SK-N-SH (cell line): ENCODE measurements around the gene B4GALT3. TPM values are rescaled to one million over a fixed set of nuclear protein-coding genes. Genes with fewer than 3 reads are reported as not detected.

ENCODE experiments used
- CTCF ChIA-PET: fragments of 300-600, 350-600 bp; formaldehyde crosslinking; extraction: SDS; loops from one replicate; lab custom pipeline; 2021; lab: Yijun Ruan, JAX
- POLR2A ChIA-PET: fragments of 350-600 bp; sonication (Branson Sonifier 250); formaldehyde crosslinking; extraction: SDS; loops from one replicate; lab custom pipeline; 2020; ENCODE audit warnings: antibody characterized with exemption, inconsistent platforms; lab: Yijun Ruan, JAX
- DNase-seq: peaks from one replicate; pipeline ENCODE4 v3.0.0; 2012
- H2AFZ ChIP-seq: fragments of 200-600 bp; sonication (generic); 2 replicates; pipeline ENCODE4 v1.8.1; 2016; ENCODE audit warnings: antibody characterized with exemption, mild to moderate bottlenecking, low read depth
- H3F3A ChIP-seq: fragments of 200-600 bp; sonication (generic); replicated peaks from 2 replicates; pipeline ENCODE3; 2016; ENCODE audit warnings: antibody characterized with exemption, mild to moderate bottlenecking; ENCODE audit not compliant: insufficient read depth
- H3K27ac ChIP-seq, 2 experiments: fragments of 200-500 bp in 1 of 2; fragments of 200-600 bp in 1 of 2; sonication (Bioruptor generic) in 1 of 2; sonication (generic), shearing (Covaris generic) in 1 of 2; 2 replicates each; pipeline versions ENCODE4 v1.5.1 to v1.6.1; 2014 to 2016; ENCODE audit warnings: low read depth in 2 of 2, inconsistent platforms in 1 of 2, low read length in 1 of 2, mild to moderate bottlenecking in 1 of 2, mixed read lengths in 1 of 2
- H3K27me3 ChIP-seq: fragments of 200-600 bp; sonication (generic), shearing (Covaris generic); 2 replicates; pipeline ENCODE4 v1.6.1; 2016; ENCODE audit warnings: mixed run types; ENCODE audit not compliant: insufficient read depth
- H3K36me3 ChIP-seq, 2 experiments: fragments of 200-500 bp in 1 of 2; fragments of 200-600 bp in 1 of 2; sonication (Bioruptor generic) in 1 of 2; sonication (generic) in 1 of 2; replicated peaks in 1 of 2; 2 replicates each; pipeline versions ENCODE3 to v1.5.1; 2014 to 2016; ENCODE audit warnings: low read length in 1 of 2, mild to moderate bottlenecking in 1 of 2; ENCODE audit not compliant: insufficient read depth in 2 of 2, control insufficient read depth in 1 of 2
- H3K4me1 ChIP-seq, 2 experiments: fragments of 200-500 bp in 1 of 2; fragments of 200-600 bp in 1 of 2; sonication (Bioruptor generic) in 1 of 2; sonication (generic), shearing (Covaris generic) in 1 of 2; 2 replicates each; pipeline versions ENCODE4 v1.5.1 to v1.6.1; 2014 to 2016; ENCODE audit warnings: low read depth in 1 of 2, low read length in 1 of 2, mixed run types in 1 of 2; ENCODE audit not compliant: insufficient read depth in 2 of 2, control insufficient read depth in 1 of 2
- H3K4me2 ChIP-seq: fragments of 200-600 bp; sonication (generic), shearing (Covaris generic); 2 replicates; pipeline ENCODE4 v1.6.1; 2017; ENCODE audit warnings: mixed run types
- H3K4me3 ChIP-seq, 2 experiments: fragments of 200-500 bp in 1 of 2; fragments of 200-600 bp in 1 of 2; sonication (Bioruptor generic) in 1 of 2; sonication (generic), shearing (Covaris generic) in 1 of 2; 2 replicates each; pipeline versions ENCODE4 v1.5.1 to v1.8.1; 2014 to 2016; ENCODE audit warnings: low read depth in 2 of 2, inconsistent platforms in 1 of 2, low read length in 1 of 2, mild to moderate bottlenecking in 1 of 2, mixed read lengths in 1 of 2, moderate library complexity in 1 of 2
- H3K79me2 ChIP-seq: fragments of 200-600 bp; sonication (generic); 2 replicates; pipeline ENCODE4 v1.8.1; 2017; ENCODE audit warnings: mild to moderate bottlenecking; ENCODE audit not compliant: insufficient read depth
- H3K9ac ChIP-seq: fragments of 200-600 bp; sonication (generic); 2 replicates; pipeline ENCODE4 v1.6.1; 2017; ENCODE audit warnings: mixed run types
- H3K9me2 ChIP-seq: fragments of 200-600 bp; sonication (generic); 2 replicates; pipeline ENCODE4 v1.6.1; 2017; ENCODE audit warnings: mixed run types
- H3K9me3 ChIP-seq: fragments of 200-600 bp; sonication (generic); 2 replicates; pipeline ENCODE4 v1.6.1; 2017; ENCODE audit warnings: mixed run types, mild to moderate bottlenecking, moderate library complexity
- H4K20me1 ChIP-seq: fragments of 200-600 bp; sonication (generic); 2 replicates; pipeline ENCODE4 v1.6.1; 2017; ENCODE audit warnings: mild to moderate bottlenecking, mixed run types; ENCODE audit not compliant: insufficient read depth
- CHD2 ChIP-seq: fragments of 150-350 bp; IDR thresholded peaks from 2 replicates; pipeline ENCODE4 v1.6.1; 2018; ENCODE audit warnings: low read length; ENCODE audit not compliant: partially characterized antibody
- CTCF ChIP-seq: fragments of 200-600 bp; sonication (generic); IDR thresholded peaks from 2 replicates; pipeline ENCODE4 v1.6.1; 2017; ENCODE audit warnings: antibody characterized with exemption, mild to moderate bottlenecking, moderate library complexity
- EP300 ChIP-seq, 2 experiments: IDR thresholded peaks; 2 replicates each; pipeline versions ENCODE4 v1.4.0 to v1.6.1; 2012; ENCODE audit warnings: borderline replicate concordance in 1 of 2, low read depth in 1 of 2, low read length in 1 of 2
- EZH2phosphoT487 ChIP-seq: fragments of 200-600 bp; sonication (generic); IDR thresholded peaks from 2 replicates; pipeline ENCODE4 v1.6.1; 2017; ENCODE audit warnings: low read depth, mixed run types, mild to moderate bottlenecking, antibody characterized with exemption, moderate library complexity, borderline replicate concordance
- FOSL2 ChIP-seq: IDR thresholded peaks from 2 replicates; pipeline ENCODE4 v1.4.0; 2012; ENCODE audit warnings: low read depth, mild to moderate bottlenecking, moderate library complexity, borderline replicate concordance
- FOXM1 ChIP-seq: IDR thresholded peaks from 2 replicates; pipeline ENCODE4 v1.4.0; 2012; ENCODE audit warnings: low read depth, mild to moderate bottlenecking
- GABPA ChIP-seq: IDR thresholded peaks from 2 replicates; pipeline ENCODE4 v1.4.0; 2012; ENCODE audit warnings: low read depth, mild to moderate bottlenecking
- GATA2 ChIP-seq: sonication (generic); formaldehyde crosslinking; IDR thresholded peaks from 2 replicates; pipeline ENCODE4 v1.5.0; 2020; ENCODE audit warnings: mild to moderate bottlenecking, missing genetic modification reagents
- MEF2A ChIP-seq: IDR thresholded peaks from 2 replicates; pipeline ENCODE4 v1.4.0; 2012; ENCODE audit warnings: low read depth, borderline replicate concordance
- MXI1 ChIP-seq: IDR thresholded peaks from 2 replicates; pipeline ENCODE4 v1.6.1; 2012; ENCODE audit warnings: mild to moderate bottlenecking, low read depth, low read length, improper control_type of control experiment
- NFIC ChIP-seq: IDR thresholded peaks from 2 replicates; pipeline ENCODE4 v1.4.0; 2012; ENCODE audit warnings: borderline replicate concordance
- PBX3 ChIP-seq: IDR thresholded peaks from 2 replicates; pipeline ENCODE4; 2012
- RAD21 ChIP-seq: IDR thresholded peaks from 2 replicates; pipeline ENCODE4 v1.6.1; 2012; ENCODE audit warnings: mild to moderate bottlenecking, low read length
- RFX5 ChIP-seq: IDR thresholded peaks from 2 replicates; pipeline ENCODE4 v1.6.1; 2012; ENCODE audit warnings: mild to moderate bottlenecking, improper control_type of control experiment, low read length
- RXRA ChIP-seq: IDR thresholded peaks from 2 replicates; pipeline ENCODE4 v1.4.0; 2012; ENCODE audit warnings: low read depth, mild to moderate bottlenecking, borderline replicate concordance
- SIN3A ChIP-seq: IDR thresholded peaks from 2 replicates; pipeline ENCODE4 v1.6.1; 2012; ENCODE audit warnings: low read depth, mild to moderate bottlenecking, low read length, moderate library complexity, borderline replicate concordance
- SMC3 ChIP-seq: IDR thresholded peaks from 2 replicates; pipeline ENCODE4 v1.6.1; 2012; ENCODE audit warnings: low read depth, low read length, improper control_type of control experiment
- TAF1 ChIP-seq: IDR thresholded peaks from 2 replicates; pipeline ENCODE4 v1.6.1; 2012; ENCODE audit warnings: low read depth, mild to moderate bottlenecking, low read length, moderate library complexity, borderline replicate concordance
- TCF12 ChIP-seq: IDR thresholded peaks from 2 replicates; pipeline ENCODE4 v1.4.0; 2012
- YY1 ChIP-seq: IDR thresholded peaks from 2 replicates; pipeline ENCODE4 v1.4.0; 2012; ENCODE audit warnings: low read depth, mild to moderate bottlenecking
- WGBS: methylation state at CpG from one replicate; pipeline ENCODE4 v1.1.6; 2017; ENCODE audit warnings: low lambda C conversion rate; 5-methylcytosine and 5-hydroxymethylcytosine counted together
- polyA plus RNA-seq, 3 experiments: library from polyadenylated mRNA; depleted of rRNA; stranded (reverse); fragments of >200 nt; gene quantifications; 2 replicates each; pipeline ENCODE4 v1.2.3, GENCODE V29; 2012
- TF ChIP-seq, protein P1 (sequence below): IDR thresholded peaks from 2 replicates; pipeline ENCODE4 v1.4.0; 2012; ENCODE audit warnings: low read depth, borderline replicate concordance
- TF ChIP-seq, protein P2 (sequence below): fragments of 150-350 bp; IDR thresholded peaks from 2 replicates; pipeline ENCODE4 v1.6.1; 2017; ENCODE audit warnings: antibody characterized with exemption, low read length, low read depth, borderline replicate concordance
- TF ChIP-seq, protein P3 (sequence below): IDR thresholded peaks from 2 replicates; pipeline ENCODE4 v1.4.0; 2012; ENCODE audit warnings: low read depth, borderline replicate concordance

The B4GALT3 gene
- polyA plus RNA-seq (2012; rRNA removed) = 50.5 and 56.5 TPM in 2 replicates
- 36.4 and 47.7 TPM in 2 replicates for polyA plus RNA-seq (2012; cell fraction: cytosol; rRNA removed)
- polyA plus RNA-seq (2012; cell fraction: nucleus; rRNA removed) = 60.0 and 75.7 TPM in 2 replicates

- WGBS = 15% methylated on average over 25 of the region's 50 CpGs
- TF ChIP-seq, protein P1, sequence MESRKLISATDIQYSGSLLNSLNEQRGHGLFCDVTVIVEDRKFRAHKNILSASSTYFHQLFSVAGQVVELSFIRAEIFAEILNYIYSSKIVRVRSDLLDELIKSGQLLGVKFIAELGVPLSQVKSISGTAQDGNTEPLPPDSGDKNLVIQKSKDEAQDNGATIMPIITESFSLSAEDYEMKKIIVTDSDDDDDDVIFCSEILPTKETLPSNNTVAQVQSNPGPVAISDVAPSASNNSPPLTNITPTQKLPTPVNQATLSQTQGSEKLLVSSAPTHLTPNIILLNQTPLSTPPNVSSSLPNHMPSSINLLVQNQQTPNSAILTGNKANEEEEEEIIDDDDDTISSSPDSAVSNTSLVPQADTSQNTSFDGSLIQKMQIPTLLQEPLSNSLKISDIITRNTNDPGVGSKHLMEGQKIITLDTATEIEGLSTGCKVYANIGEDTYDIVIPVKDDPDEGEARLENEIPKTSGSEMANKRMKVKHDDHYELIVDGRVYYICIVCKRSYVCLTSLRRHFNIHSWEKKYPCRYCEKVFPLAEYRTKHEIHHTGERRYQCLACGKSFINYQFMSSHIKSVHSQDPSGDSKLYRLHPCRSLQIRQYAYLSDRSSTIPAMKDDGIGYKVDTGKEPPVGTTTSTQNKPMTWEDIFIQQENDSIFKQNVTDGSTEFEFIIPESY = no peak
- peak; percentile 91 for TF ChIP-seq TAF1
- no peak for TF ChIP-seq MEF2A
- no peak for TF ChIP-seq NFIC
- TF ChIP-seq YY1 = peak; percentile 98
- no peak for TF ChIP-seq PBX3
- no peak for TF ChIP-seq GABPA
- no peak for TF ChIP-seq RXRA
- no peak for TF ChIP-seq TCF12
- peak; percentile 43 for TF ChIP-seq CHD2
- peak; percentile 91 for TF ChIP-seq MXI1
- TF ChIP-seq, protein P2, sequence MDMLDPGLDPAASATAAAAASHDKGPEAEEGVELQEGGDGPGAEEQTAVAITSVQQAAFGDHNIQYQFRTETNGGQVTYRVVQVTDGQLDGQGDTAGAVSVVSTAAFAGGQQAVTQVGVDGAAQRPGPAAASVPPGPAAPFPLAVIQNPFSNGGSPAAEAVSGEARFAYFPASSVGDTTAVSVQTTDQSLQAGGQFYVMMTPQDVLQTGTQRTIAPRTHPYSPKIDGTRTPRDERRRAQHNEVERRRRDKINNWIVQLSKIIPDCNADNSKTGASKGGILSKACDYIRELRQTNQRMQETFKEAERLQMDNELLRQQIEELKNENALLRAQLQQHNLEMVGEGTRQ = no peak
- TF ChIP-seq FOXM1 = no peak
- peak; percentile 43 for TF ChIP-seq RAD21
- no peak for TF ChIP-seq RFX5
- TF ChIP-seq EZH2phosphoT487 = no peak
- TF ChIP-seq, protein P3, sequence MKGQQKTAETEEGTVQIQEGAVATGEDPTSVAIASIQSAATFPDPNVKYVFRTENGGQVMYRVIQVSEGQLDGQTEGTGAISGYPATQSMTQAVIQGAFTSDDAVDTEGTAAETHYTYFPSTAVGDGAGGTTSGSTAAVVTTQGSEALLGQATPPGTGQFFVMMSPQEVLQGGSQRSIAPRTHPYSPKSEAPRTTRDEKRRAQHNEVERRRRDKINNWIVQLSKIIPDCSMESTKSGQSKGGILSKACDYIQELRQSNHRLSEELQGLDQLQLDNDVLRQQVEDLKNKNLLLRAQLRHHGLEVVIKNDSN = no peak
- 0 out of 2 replicates have a peak, but pooled peaks have one; percentile 69 for TF ChIP-seq SIN3A
- TF ChIP-seq FOSL2 = no peak
- no peak for TF ChIP-seq EP300 (IDR thresholded peaks at IDR 0.05; ENCODE audit: borderline replicate concordance in 1 of 2, low read depth in 1 of 2, low read length in 1 of 2)
- TF ChIP-seq GATA2 (CRISPR knock-in tag) = no peak; the same call in 1 of the 2 replicates
- TF ChIP-seq CTCF = no peak
- no peak for TF ChIP-seq SMC3
These were observed at the start of gene B4GALT3 for GRCh38 chr1:161177112-161177935. TSS of gene B4GALT3 (minus strand) at chr1:161177507. CDS start at chr1:161176060, 1,447 bp downstream.

More at GRCh38 chr1:161177112-161177935, at the start of gene B4GALT3:
- Histone ChIP-seq H3K27ac (peak within 1 kb of the TSS; percentile 44 to 77; a peak in 3 of 4 replicates), H3K27me3 (no peaks in the 10 kb centered on the region), H2AFZ (peak within 1 kb of the TSS; percentile 87), H3K9me2 (no peaks in the 10 kb centered on the region), H3K4me1 (peaks cover 0 to 18% of the 10 kb centered on the region in 2 experiments; a peak in 1 of 4 replicates), H3K9ac (peak within 1 kb of the TSS; percentile 77), H3K4me2 (peak within 1 kb of the TSS; percentile 98), H3F3A (peaks cover 5% of the 10 kb centered on the region), H4K20me1 (no peaks in the 10 kb centered on the region), H3K9me3 (no peaks in the 10 kb centered on the region), H3K79me2 (peaks cover 17% of the 10 kb centered on the region), H3K4me3 (peak within 1 kb of the TSS; percentile 73), H3K36me3 (peaks cover 24 to 30% of the 10 kb centered on the region in 2 experiments)
- ChIA-PET CTCF (interaction anchor here (1.0 to 4.1 kb wide), 5 partner anchors 12 to 48 kb away, joined by 3 to 29 read pairs (median 5); partner anchors contain the start of genes NDUFS2, PPOX and TOMM40L), POLR2A (interaction anchor here (1.4 kb wide), 1 partner anchor 11 kb away, joined by 11 read pairs; the partner anchor contains the start of gene PPOX)
- peak; percentile 99 for DNase-seq
